Stimulated activated CD4-positive, alpha-beta T cell treated with anti-CD3 and anti-CD28 coated beads, Interleukin-4, amount 100 ng/mL, for 24 hours (primary cell): ENCODE results near the gene SF3B2.
"Not testable (repeated sequence)": the region's sequence is repeated elsewhere in the genome, so short reads cannot be mapped to it uniquely, and the experiment has no call there.

Source experiments
- DNase-seq: peaks from one replicate; pipeline ENCODE4 v3.0.0-alpha.2; 2020

Gene SF3B2, protein sequence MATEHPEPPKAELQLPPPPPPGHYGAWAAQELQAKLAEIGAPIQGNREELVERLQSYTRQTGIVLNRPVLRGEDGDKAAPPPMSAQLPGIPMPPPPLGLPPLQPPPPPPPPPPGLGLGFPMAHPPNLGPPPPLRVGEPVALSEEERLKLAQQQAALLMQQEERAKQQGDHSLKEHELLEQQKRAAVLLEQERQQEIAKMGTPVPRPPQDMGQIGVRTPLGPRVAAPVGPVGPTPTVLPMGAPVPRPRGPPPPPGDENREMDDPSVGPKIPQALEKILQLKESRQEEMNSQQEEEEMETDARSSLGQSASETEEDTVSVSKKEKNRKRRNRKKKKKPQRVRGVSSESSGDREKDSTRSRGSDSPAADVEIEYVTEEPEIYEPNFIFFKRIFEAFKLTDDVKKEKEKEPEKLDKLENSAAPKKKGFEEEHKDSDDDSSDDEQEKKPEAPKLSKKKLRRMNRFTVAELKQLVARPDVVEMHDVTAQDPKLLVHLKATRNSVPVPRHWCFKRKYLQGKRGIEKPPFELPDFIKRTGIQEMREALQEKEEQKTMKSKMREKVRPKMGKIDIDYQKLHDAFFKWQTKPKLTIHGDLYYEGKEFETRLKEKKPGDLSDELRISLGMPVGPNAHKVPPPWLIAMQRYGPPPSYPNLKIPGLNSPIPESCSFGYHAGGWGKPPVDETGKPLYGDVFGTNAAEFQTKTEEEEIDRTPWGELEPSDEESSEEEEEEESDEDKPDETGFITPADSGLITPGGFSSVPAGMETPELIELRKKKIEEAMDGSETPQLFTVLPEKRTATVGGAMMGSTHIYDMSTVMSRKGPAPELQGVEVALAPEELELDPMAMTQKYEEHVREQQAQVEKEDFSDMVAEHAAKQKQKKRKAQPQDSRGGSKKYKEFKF

GRCh38 chr11:66051766-66052663 lies at the start of gene SF3B2:
SF3B2 (plus strand) TSS chr11:66052364; CDS start chr11:66052385, 21 bp downstream.
- DNase-seq, result peak; percentile 97

DNA sequence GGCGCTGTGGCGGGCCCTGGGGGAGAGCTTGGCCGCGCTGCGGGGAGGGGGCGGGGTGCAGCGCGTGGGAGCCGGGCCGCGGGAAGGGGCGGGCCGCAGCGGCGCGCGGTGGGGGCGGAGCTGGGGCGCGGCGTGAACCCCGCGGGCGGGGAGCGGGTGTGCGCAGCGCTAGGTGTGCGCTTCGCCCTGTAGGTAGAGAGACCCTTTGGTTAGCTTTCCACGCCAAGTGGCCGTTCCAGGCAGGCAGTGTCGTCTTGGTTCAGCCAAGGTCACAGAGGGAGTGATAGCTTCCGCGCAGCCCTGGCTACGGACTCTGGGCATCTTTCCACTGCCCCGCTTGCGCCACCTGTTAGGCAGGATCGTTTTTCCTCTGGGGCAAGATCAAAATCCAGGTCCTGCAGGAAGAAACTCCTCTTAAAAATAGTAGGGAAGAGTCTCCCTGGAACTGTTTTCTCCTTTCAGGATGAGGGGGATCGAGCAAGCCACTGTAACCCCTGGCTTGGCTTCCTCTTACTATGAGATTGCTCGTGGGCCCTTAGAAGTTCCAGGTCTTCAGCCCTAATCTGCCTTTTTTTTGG lies 49.4 kb upstream of the SF3B2 start:
- no peak for DNase-seq

GRCh38 chr11:66003291-66003690 lies 48.9 kb upstream of the SF3B2 start:
- DNase-seq, result no peak

DNA sequence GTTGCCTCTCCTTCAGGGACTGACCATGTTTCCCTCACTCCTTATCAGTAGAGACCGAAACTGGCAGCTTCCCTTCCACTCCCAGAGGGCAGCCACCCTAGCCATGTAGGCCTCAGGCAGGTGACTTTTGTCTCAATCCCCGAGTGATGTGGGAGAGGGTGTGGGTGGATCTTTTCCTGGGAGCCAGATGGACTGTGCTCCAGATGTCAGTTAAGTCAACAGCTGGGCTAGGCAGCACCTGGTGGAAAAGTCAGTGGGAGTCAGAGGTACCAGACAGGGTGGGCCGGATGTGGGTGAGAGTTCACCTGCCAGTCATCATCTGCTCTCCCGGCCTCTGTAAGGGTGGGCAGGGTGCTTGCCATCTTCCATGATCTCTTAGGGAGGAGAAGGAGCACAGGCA lies 48.0 kb upstream of the SF3B2 start:
- DNase-seq, result no peak

- no peak for DNase-seq
Measured at GRCh38 chr11:66006134-66006890, 45.9 kb upstream of the SF3B2 start.

GRCh38 chr11:66006891-66007176 lies 45.3 kb upstream of the SF3B2 start:
- DNase-seq, result no peak

GRCh38 chr11:66007201-66007634 lies 44.9 kb upstream of the SF3B2 start:
- DNase-seq, result no peak

- DNase-seq, result no peak
Measured at GRCh38 chr11:66008095-66008467, 44.1 kb upstream of the SF3B2 start.

DNA sequence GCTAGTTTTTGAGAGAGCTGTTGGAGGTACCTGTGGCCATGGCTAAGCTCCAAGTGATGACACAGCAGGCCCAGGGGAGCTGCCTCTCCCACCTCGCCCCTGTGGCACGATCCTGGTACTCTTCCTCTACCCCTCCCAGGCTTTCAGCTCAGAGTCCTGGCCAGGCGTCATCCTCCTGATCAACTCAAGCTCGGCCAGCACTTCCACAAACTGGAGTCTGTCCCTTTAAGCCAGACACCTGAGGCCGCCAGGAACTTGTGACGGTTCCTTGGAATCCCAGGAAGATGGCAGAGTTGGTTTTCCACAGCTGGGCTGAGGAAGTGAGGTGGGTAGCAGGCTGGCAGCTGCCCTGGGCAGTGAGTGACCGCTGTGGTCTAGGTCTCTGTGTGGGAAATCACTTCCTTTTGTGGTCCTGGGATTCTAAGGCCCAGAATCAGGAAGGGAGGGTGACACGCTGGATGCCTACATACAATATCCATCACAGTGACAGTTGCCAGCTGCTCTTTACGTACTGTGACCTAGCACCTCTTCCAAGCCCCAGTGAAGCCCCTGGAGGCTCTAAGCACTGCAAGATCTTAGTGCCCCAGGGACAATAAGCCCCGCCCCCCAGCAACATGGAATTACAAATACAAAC lies 43.6 kb upstream of the SF3B2 start:
- DNase-seq, result no peak

GRCh38 chr11:66010036-66010435 lies 42.1 kb upstream of the SF3B2 start:
- DNase-seq, result not testable (repeated sequence)

DNA sequence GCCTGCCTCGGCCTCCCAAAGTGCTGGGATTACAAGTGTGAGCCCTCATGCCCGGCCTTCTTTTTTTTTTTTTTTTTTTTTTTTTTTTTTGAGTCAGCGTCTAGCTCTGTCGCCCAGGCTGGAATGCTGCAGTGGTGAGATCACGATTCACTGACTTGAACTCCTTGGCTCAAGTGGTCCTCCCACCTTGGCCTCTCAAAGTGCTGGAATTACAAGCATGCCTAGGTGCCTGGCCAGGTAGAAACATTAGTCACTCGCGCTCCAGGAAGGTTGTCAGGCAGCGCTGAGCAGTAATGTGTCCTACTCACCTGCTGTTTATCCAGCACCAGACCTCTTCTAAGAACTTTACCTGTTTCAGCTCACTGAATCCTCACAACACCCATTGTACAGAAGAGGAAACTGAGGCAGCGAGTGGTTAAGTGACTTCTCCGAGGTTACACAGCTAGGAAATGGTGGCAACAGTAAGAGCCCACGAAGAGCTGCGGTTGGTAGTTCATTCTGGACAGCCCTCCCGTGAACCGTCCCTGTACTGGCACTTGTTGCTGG lies 40.9 kb upstream of the SF3B2 start:
- DNase-seq, result no peak

GRCh38 chr11:66011785-66012303 lies 40.3 kb upstream of the SF3B2 start, which contains the start of gene CST6:
CST6 (plus strand) TSS chr11:66012008; CDS start chr11:66012045, 37 bp downstream.
- DNase-seq, result no peak

- no peak for DNase-seq
Measured at GRCh38 chr11:66012371-66012945, 39.7 kb upstream of the SF3B2 start.

DNA sequence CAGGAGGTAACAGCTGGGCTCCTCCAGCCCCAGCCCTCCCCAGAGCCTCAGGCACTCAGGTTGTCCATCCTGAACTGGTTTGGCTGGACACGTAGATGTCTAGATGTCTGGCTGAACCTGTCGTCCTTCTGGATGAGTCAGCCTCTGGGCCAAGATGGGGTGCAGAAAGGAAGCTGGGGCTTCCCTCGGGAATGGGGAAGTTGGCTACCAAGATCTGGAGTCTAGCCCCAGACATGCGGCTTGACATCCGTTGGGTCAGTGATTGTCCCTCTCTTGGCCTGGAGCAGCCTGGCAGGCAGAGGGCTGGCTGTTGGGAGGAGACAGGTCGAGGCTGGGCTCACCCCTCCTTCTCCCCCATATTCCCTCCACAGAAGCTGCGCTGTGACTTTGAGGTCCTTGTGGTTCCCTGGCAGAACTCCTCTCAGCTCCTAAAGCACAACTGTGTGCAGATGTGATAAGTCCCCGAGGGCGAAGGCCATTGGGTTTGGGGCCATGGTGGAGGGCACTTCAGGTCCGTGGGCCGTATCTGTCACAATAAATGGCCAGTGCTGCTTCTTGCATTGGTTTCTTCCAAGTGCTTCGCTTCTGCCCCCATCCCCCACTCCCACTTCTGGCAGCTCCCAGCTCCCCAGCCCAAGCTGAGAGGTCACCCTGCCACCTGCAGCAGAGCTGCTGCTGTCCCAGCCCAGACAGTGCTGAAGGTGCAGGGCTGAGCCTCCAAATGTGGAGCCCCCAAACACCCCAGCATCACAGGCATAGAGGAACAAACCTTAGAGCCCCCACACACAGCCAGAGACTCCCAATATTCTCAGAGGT lies 39.0 kb upstream of the SF3B2 start:
- DNase-seq, result no peak

DNA sequence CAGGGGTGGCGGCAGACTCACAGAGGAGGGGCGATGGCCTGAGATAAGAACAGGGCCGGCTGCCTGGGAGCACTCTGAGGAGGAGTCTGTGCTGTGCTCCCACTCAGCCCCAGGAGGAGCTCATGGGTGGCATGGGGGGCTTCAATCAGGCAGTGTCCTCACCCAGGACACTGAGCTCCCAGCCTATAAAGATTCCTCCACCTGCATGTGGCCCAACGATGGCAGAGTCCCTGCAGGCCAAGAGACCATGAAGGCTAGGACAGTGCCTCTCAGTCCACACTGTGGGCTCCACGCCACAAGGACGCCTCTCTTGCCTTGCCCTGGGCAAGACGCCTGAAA lies 38.4 kb upstream of the SF3B2 start:
- DNase-seq, result no peak

DNA sequence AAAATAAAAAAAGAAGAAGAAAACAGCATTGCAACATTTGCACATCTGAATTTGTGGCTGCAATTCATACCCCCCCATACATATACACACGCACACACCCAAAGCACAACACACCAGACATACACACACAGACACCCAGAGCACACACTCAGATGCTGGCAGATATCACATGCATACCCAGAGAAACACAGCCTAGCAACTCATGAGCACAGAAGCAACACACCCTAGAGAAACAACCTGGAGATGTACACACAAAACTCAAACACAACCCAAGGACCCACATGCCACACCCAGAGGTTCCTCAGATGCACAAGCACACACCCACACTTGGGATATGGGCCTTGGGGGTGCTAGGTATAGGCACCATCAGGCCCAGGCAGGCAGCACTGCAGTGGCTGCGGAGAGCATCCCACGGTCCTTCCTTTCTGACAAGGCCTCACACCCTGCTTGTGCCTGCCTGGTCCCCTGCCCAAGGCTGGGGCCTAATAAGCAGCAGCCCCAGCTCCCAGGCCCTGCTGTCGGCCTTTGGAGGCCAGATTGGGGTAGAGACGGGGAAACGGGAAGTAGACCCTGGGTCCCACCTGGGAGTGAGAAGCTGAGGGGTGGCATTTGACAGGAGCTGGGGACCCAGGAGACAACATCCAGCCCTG lies 37.2 kb upstream of the SF3B2 start:
- no peak for DNase-seq

DNA sequence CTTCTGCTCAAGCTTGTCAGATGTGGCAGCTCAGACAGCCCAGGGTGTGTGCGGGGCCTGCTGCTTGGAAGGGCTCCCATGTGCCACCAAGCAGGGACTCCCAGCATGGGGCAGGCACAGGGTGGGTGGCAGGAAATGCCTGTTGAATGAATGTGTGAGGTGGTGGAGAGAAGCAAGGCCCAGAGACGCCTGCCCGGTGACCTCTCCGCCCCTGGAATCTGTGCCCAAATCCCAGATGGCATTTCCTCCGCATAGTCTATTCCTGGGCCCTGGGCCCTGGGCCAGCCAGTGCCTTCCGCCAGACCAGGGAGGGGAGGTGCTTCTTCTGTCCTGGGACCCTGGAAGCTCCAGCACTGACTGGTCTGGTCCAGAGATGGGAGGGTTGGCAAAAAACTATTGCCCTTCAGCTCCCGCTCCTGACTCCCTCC lies 36.7 kb upstream of the SF3B2 start:
- no peak for DNase-seq

GRCh38 chr11:66015936-66016792 lies 36.0 kb upstream of the SF3B2 start:
- no peak for DNase-seq
